Upper lobe of left lung (tissue), 4 donors: Measurements from ENCODE around the gene EXOC1L.

Experiments
- POLR2A ChIP-seq, 4 donors: fragments of 450-650 bp; IDR thresholded peaks; one replicate each; pipeline ENCODE4 v1.5.1; 2016 to 2017; ENCODE audit warnings: antibody characterized with exemption in 4 of 4, mild to moderate bottlenecking in 2 of 4
- TF ChIP-seq, protein P1 (sequence below), 6 experiments: fragments of 450-650 bp in 4 of 6; fragments of 200-600 bp in 2 of 6; sonication (generic) in 2 of 6; IDR thresholded peaks; one replicate each; pipeline ENCODE4 v1.5.1; 2016 to 2019; ENCODE audit warnings: antibody characterized with exemption in 6 of 6

DNA sequence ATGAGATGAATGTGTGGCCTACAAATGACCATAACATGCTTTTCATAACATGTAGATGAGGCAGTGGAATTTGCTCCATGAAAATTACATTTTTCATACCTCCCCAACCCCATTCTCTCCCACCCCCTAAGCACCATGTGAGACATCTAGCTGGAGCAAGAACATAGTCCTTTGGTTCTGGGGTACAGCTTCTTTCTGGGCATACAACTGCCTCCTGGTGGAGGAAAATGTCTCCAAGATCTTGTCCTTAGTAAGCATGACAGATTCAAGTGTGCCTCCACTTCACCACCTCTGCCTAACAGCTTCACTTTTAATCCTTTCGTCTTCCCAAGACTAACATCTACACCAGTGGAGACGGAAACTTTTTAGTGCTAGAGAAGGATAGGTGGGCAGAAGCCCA is 8.0 kb downstream of the EXOC1L start:
- TF ChIP-seq, protein P1, sequence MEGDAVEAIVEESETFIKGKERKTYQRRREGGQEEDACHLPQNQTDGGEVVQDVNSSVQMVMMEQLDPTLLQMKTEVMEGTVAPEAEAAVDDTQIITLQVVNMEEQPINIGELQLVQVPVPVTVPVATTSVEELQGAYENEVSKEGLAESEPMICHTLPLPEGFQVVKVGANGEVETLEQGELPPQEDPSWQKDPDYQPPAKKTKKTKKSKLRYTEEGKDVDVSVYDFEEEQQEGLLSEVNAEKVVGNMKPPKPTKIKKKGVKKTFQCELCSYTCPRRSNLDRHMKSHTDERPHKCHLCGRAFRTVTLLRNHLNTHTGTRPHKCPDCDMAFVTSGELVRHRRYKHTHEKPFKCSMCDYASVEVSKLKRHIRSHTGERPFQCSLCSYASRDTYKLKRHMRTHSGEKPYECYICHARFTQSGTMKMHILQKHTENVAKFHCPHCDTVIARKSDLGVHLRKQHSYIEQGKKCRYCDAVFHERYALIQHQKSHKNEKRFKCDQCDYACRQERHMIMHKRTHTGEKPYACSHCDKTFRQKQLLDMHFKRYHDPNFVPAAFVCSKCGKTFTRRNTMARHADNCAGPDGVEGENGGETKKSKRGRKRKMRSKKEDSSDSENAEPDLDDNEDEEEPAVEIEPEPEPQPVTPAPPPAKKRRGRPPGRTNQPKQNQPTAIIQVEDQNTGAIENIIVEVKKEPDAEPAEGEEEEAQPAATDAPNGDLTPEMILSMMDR (IDR thresholded peaks at IDR 0.05), result no peak
- no peak for TF ChIP-seq POLR2A (IDR thresholded peaks at IDR 0.05)
